GM12878 (cell line): ENCODE measurements around the gene C3. TPM values are rescaled to one million over a fixed set of nuclear protein-coding genes. Genes with fewer than 3 reads are reported as not detected.
"Not testable (repeated sequence)": the region's sequence is repeated elsewhere in the genome, so short reads cannot be mapped to it uniquely, and the experiment has no call there.

Experiments used
- ATAC-seq: fragments of 200-7000 bp; cut with Tn5 transposase; 3 replicates; pipeline ENCODE4 v1.9.1; 2020; ENCODE audit warnings: mild to moderate bottlenecking, moderate library complexity
- BruUV-seq: library from RNA; stranded (reverse); fragments of 400-500 nt; replicated peaks from 2 replicates; lab custom pipeline; 2021; lab: Mats Ljungman, UMichigan
- CTCF ChIA-PET: fragments of 300-600 bp; sonication (Branson Sonifier 250); formaldehyde crosslinking; extraction: SDS; loops from one replicate; lab custom pipeline; 2021; ENCODE audit warnings: inconsistent platforms; lab: Yijun Ruan, JAX
- POLR2A ChIA-PET: fragments of 350-600 bp; formaldehyde crosslinking; extraction: SDS; loops from one replicate; lab custom pipeline; 2021; ENCODE audit warnings: inconsistent platforms; lab: Charles Lee
- RAD21 ChIA-PET: fragments of 300-600 bp; sonication (Branson Sonifier 250); formaldehyde crosslinking; loops from one replicate; lab custom pipeline; 2023; ENCODE audit warnings: antibody characterized with exemption; ENCODE audit not compliant: unreplicated experiment; lab: Charles Lee
- SMC1A ChIA-PET: fragments of 300-600 bp; sonication (Branson Sonifier 250); formaldehyde crosslinking; loops from one replicate; lab custom pipeline; 2023; ENCODE audit not compliant: unreplicated experiment, uncharacterized antibody; lab: Charles Lee
- DNase-seq: peaks from one replicate; pipeline ENCODE4 v3.0.0-alpha.2; 2011; ENCODE audit warnings: low read depth, low spot score
- FAIRE-seq: peaks from 3 replicates; lab custom pipeline; 2011; peaks lifted over from hg19 to GRCh38; lab: Jason Lieb, UNC
- H2AFZ ChIP-seq: 2 replicates; pipeline ENCODE4 v1.6.0; 2011; ENCODE audit warnings: low read depth, low read length, control low read depth; ENCODE audit not compliant: control insufficient read depth
- H3K27ac ChIP-seq: 2 replicates; pipeline ENCODE4 v1.5.1; 2011; ENCODE audit warnings: control low read depth; ENCODE audit not compliant: control insufficient read depth, insufficient read depth
- H3K27me3 ChIP-seq, 2 experiments: replicated peaks in 1 of 2; 2 replicates each; pipeline versions ENCODE4 v1.6.0 to v1.6.1; 2011; ENCODE audit warnings: low read length in 1 of 2; ENCODE audit not compliant: control insufficient read depth in 2 of 2, insufficient read depth in 2 of 2
- H3K36me3 ChIP-seq, 2 experiments: 2 replicates each; pipeline ENCODE4 v1.5.1; 2011; ENCODE audit warnings: low read length in 1 of 2; ENCODE audit not compliant: control insufficient read depth in 2 of 2, insufficient read depth in 2 of 2
- H3K4me1 ChIP-seq: 2 replicates; pipeline ENCODE4 v1.6.1; 2011; ENCODE audit warnings: mild to moderate bottlenecking, low read length, moderate library complexity, mixed read lengths; ENCODE audit not compliant: control insufficient read depth, insufficient read depth
- H3K4me2 ChIP-seq: 2 replicates; pipeline ENCODE4 v1.6.0; 2011; ENCODE audit warnings: control low read depth; ENCODE audit not compliant: control insufficient read depth, insufficient read depth
- H3K4me3 ChIP-seq: fragments of 200-600 bp; sonication (generic); 2 replicates; pipeline ENCODE4 v1.5.1; 2016
- H3K79me2 ChIP-seq: 2 replicates; pipeline ENCODE4 v1.6.0; 2011; ENCODE audit warnings: low read length; ENCODE audit not compliant: control insufficient read depth, insufficient read depth
- H3K9ac ChIP-seq: 2 replicates; pipeline ENCODE4 v1.8.0; 2011; ENCODE audit warnings: low read length, control low read depth, mixed read lengths; ENCODE audit not compliant: control insufficient read depth, insufficient read depth
- H3K9me3 ChIP-seq: replicated peaks from 3 replicates; pipeline ENCODE4 v1.5.1; 2011; ENCODE audit warnings: mild to moderate bottlenecking, low read length; ENCODE audit not compliant: control insufficient read depth, insufficient read depth
- H4K20me1 ChIP-seq: 2 replicates; pipeline ENCODE4 v1.6.0; 2011; ENCODE audit not compliant: control insufficient read depth, insufficient read depth
- RELB ChIP-seq: fragments of 450-650 bp; IDR thresholded peaks from 2 replicates; pipeline ENCODE4 v1.6.1; 2017; ENCODE audit warnings: low read depth, mild to moderate bottlenecking, moderate library complexity
- WGBS: methylation state at CpG from one replicate; pipeline ENCODE4 v1.1.6; 2016; ENCODE audit warnings: low lambda C conversion rate; ENCODE audit not compliant: insufficient replicate concordance, insufficient coverage; ENCODE audit errors: missing lambda C conversion rate; 5-methylcytosine and 5-hydroxymethylcytosine counted together
- in situ Hi-C: fragments of 300-500 bp; cut with MboI; formaldehyde crosslinking; loops from 9 replicates; pipeline ENCODE4 v1.14.3; 2018; ENCODE audit warnings: mixed read lengths
- intact Hi-C: fragments of 100-400 bp; cut with micrococcal nuclease; formaldehyde crosslinking; loops from one replicate; pipeline ENCODE4 v1.14.2; 2022; ENCODE audit not compliant: unreplicated experiment
- polyA plus RNA-seq, 11 experiments: library from polyadenylated mRNA; depleted of rRNA in 4 of 11; unstranded in 6 of 11; stranded (reverse) in 5 of 11; fragments of >200 nt; fragmentation: Nextera tagmentation in 4 of 11; fragmentation: Illumina TruSeq in 1 of 11; extraction: Ambion mirVana in 4 of 11; extraction: Trizol in 1 of 11; gene quantifications; 1 replicate in 1 of 11; 2 replicates in 10 of 11; pipeline versions ENCODE4 v1.2.1 to v1.2.3, GENCODE V29; 2011 to 2016; ENCODE audit warnings: inconsistent platforms in 2 of 11, missing spikeins in 2 of 11, low read depth in 1 of 11
- total RNA-seq, 4 experiments: library from RNA; depleted of rRNA in 3 of 4; stranded (reverse); fragments of >200 nt in 3 of 4; fragmentation: Illumina TruSeq in 1 of 4; extraction: Trizol in 1 of 4; gene quantifications; 2 replicates each; pipeline versions ENCODE4 v1.2.1 to v1.2.3, GENCODE V29; 2013 to 2021

C3 gene
- total and polyA plus RNA-seq, 10 of the 15 experiments (the other 5 are each of a cell fraction or from before 2014, with no cell fraction given) = 0.20 to 6.7 (median 0.72) TPM

DNA sequence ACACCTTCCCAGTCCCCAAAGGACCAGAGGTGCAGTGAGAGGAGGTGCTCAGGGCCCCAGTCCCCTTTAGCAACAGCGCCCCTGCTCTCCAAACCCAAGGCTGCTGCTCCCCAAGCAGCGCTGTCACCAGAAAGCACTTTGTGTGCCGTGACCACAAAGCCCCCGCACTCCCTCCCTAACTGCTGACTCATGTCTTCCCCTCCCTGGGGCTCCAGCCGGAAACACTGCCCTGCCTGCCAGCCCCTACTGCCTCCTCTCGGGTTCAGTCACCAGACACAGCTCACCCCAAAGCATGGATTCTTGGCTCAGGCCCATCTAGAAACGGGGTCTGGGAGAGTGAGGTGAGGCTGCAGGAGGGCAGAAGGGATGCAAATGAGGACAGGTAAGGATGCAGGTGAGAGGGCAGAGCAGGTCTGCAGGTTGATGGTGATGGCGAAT, 45.6 kb downstream of the C3 start (continued):
- TF ChIP-seq RELB = peak; percentile 85

- Histone ChIP-seq H3K4me2 (peak overlapping the region; percentile 75), H3K27ac (peak overlapping the region; percentile 69), H3K4me1 (peaks cover 35% of the 10 kb centered on the region), H3K4me3 (peak overlapping the region; percentile 40; the same call in 1 of the 2 replicates)
- ChIA-PET SMC1A (interaction anchor here (0.7 to 3.3 kb wide), 19 partner anchors 12 to 189 kb away, joined by 3 to 25 read pairs (median 5); partner anchors contain the start of genes C3 and GPR108), POLR2A (interaction anchor here (0.6 to 3.7 kb wide), 9 partner anchors 13 to 157 kb away, joined by 3 to 15 read pairs (median 5); no protein-coding TSS in a partner anchor), CTCF (interaction anchor here (0.7 to 3.7 kb wide), 5 partner anchors 8 to 64 kb away, joined by 3 to 25 read pairs (median 5); partner anchors contain the start of gene GPR108), RAD21 (interaction anchor here (0.8 to 4.6 kb wide), 10 partner anchors 12 to 138 kb away, joined by 3 to 21 read pairs (median 5); partner anchors contain the start of genes GPR108 and VAV1)
- H3K9me3 ChIP-seq, in situ Hi-C loops, H3K27me3 ChIP-seq, BruUV-seq, H3K79me2 ChIP-seq, intact Hi-C loops, ATAC-seq, H4K20me1 ChIP-seq, DNase-seq, H2AFZ ChIP-seq, FAIRE-seq, H3K36me3 ChIP-seq, H3K9ac ChIP-seq: not testable (repeated sequence)
- WGBS = 26% methylated on average over 5 of the region's 6 CpGs
Measured at GRCh38 chr19:6674408-6674807, 46.0 kb downstream of the C3 start.
